NCI-H524 treated with DMSO at 0.1 percent for 48 hours (cell line): ENCODE measurements around the gene GTPBP2.
"Not testable (repeated sequence)": the region's sequence is repeated elsewhere in the genome, so short reads cannot be mapped to it uniquely, and the experiment has no call there.

ENCODE experiments used
- DNase-seq: peaks from one replicate; lab custom pipeline; 2025; lab: John Stamatoyannopoulos, UW

GTPBP2 gene

DNA sequence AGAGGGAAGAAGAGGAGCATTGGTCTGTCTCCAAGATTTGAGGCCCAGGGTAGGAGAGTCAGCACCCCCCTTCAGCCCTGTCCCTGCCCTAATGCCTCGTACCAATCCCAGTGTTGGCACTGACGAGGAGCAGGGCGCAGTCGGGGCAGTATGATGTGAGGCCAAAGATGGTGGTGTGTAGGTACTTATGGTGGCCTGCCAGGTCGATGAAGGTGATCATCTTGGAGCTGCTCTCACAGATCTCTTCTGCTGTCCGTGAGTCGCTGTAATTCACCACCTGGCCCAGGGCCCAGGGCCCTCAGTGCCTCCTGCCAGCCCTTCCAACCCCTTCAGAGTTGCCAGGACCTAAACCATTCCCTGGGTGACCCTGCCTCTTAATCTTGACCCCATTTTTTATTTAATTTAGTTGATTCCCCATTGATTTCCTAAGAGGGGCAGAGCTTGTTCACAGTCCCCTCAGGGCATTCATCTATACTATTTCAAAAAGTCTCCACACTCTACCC is 4.2 kb downstream of the GTPBP2 start:
- DNase-seq, result no peak

DNA sequence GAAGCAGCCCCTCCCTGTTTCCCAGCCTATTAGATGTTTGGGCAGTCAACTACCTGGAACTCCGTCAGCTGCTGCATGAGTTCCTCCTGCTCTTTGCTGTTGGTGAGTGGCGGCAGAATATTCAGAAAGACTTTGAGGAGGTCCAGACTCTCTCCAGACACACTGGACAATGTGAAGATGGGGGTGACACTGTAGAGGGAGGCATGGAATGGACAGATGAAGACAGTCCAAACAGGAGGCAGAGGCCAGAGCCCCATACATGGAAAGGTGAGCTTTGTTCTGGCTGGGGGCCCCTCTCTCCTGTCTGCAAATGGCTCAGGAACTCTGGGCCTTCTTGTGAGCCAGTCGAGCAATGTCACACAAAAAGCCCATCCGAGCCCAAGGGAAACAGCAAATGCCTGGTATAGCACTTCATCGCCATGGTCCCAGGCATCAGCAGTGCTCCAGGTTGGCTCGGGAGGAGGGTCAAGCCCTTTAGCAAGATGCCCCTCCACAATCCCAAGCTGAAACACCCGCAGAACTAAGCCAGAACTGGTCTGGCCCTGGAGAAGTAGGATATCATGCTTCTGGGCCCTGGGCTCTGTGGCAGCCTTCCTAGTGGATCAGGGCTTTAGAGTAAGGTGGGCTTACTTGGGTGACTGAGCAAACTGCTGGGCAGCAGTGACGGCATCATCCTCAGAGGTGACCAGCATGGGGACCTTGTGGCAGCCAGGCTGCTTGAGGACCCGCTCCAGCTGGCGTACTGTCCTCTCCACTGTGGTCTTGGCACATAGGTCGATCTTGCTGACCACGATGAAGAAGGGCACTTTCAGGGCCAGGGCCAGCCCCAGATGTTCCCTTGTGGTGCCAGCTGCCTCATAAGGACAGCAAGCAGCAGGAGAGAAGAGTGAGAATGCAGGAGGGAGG is 4.9 kb downstream of the GTPBP2 start:
- DNase-seq, result no peak

GRCh38 chr6:43622541-43622940 is 6.5 kb downstream of the GTPBP2 start:
- no peak for DNase-seq

GRCh38 chr6:43621836-43622180 is 7.3 kb downstream of the GTPBP2 start:
- DNase-seq, result no peak

DNA sequence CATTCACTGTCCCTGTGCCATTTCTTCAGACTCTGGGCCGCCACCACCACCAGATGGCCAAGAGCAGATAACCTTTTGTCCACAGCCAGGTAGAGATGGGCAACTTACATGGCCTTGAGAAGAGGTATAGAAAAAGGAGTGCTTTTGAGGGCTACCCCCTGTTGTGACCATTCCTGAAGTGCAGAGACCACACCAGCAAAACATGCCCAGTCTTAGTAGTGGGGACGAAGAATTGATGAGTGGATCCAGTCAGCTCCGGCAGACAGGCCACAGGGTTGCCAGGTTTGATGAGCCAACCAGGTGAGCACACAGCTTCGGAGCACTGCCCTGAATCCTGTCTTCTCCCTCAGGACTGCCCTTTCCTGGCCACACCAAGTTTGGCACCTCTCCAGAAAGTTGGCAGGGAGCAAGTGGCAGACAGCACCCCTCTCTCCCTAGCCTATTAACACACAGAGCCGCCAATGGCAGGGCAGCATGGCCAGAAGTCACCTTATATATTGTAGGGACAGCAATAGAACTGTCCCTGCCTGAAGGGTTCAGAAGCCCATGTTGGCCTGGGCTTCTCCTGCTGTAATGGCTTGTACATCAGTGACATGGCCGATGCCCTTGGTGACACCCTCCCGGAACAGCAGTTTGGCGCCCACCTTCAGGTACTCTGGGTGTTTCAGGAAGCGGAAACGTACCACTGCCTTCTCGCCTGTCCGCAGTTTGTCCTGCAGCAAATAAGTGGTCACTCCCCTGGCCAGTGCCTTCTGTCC is 7.8 kb downstream of the GTPBP2 start:
- no peak for DNase-seq

GRCh38 chr6:43616725-43617472 is 12.2 kb downstream of the GTPBP2 start:
- DNase-seq, result no peak

DNA sequence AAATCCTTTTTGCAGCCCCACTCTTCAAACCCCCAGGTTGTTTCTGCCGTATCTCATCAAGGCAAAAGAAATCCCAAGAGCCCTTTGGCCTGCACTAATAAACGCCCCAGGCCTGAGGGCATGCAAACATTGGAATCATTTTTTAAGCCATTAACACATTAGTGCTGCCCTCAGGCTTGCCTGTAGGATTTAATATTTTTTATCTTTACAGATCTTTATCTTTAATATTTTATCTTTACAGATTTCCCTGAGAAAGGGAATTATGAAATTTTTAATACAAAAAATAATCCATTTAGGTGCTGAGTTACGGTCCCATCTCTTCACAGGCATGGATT is 14.7 kb downstream of the GTPBP2 start:
- DNase-seq, result no peak

- no peak for DNase-seq
These were observed 15.2 kb downstream of the GTPBP2 start for GRCh38 chr6:43613721-43614395.

DNA sequence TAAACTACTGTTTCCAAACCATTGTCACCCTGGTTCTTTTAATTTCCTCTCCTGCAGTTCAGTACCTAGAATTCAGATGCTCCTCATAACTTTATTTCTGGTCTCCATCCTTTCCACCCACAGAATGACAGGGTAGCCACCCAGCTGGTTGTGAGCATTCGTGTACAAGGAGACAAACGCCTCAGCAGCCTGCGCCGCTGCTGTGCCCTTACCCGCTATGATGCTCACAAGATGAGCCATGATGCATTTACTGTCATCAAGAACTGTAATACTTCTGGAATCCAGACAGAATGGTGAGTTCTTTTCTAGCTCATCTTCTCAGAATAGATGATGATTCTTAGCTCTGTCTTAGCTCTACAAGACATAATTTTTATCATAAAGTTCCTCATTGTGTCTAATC is 18.6 kb downstream of the GTPBP2 start:
- DNase-seq, result no peak

- DNase-seq, result no peak
These were observed 19.7 kb downstream of the GTPBP2 start for GRCh38 chr6:43609402-43609801.

DNA sequence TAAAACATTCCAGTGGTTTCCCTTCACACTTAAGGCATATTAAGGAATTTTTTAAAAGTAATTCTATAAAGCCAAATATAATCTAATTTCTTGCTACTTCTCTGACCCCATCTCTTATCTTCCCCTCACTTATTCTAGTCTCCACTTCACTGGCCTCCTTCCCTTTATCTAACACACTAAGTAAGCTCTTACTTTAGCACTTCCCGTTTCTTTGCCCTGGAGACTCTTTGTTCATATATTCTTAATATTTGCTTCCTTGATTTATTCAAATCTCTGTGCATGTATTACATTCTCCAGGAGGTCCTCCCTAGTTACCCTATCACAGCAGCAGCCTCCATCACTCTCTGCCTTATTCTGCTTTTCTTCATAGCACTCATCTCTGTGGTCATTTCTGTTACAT is 20.3 kb downstream of the GTPBP2 start:
- DNase-seq, result no peak

GRCh38 chr6:43608310-43608763 is 20.7 kb downstream of the GTPBP2 start:
- peak; percentile 4 for DNase-seq

DNA sequence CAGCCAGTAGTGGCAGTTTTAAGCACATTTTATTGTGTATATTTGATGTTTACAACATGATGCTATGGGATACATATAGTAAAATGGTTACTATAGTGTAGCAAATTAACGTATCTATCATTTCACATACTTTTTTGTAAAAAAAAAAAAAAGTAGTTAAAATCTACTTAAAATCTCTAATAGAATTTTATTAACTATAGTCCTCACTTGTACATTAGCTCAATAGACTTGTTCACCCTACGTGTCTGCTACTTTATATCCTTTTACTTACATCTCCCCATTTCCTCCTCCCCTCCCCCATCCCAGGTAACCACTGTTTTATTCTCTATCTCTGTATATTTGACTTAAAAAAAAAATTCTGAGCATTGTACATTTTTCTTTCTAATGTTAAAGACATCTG is 23.0 kb downstream of the GTPBP2 start:
- DNase-seq, result no peak

GRCh38 chr6:43604174-43604573 is 24.9 kb downstream of the GTPBP2 start:
- no peak for DNase-seq

DNA sequence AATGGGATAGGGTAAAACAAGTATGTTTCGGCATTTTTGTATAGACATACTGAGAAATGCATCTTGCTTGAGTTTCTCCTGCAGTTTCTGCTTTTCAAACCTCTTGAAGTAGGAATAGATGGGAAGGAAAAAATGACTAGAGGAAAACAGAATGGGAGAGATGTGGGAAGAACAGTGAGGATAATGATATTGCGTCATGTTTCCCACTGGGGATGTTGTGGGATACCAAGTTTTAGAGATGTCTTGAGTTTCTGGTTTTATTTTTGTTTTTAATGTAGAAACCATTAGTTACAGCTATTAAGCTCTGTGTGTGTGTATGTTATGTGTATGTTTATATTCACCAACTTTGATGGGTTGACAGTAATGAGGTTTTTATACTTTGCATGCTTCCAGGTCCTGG is 28.5 kb downstream of the GTPBP2 start:
- no peak for DNase-seq

GRCh38 chr6:43593938-43594337 is 35.1 kb downstream of the GTPBP2 start:
- no peak for DNase-seq

DNA sequence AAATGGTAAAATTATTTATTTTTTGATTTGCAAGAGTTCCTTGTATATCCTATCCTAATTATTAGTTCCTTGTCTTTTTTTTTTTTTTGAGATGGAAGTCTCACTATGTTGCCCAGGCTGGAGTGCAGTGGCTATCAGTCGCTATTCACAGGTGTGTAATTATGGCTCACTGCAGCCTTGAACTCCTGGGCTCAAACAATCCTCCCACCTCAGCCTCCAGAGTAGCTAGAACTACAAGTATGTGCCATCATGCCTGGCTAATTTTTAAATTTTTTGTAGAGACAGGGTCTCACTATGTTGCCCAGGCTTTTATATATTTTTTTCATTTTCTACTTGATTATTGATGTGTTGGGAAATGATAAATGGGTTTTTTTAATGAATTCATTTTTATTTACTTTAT is 39.5 kb downstream of the GTPBP2 start:
- not testable (repeated sequence) for DNase-seq

DNA sequence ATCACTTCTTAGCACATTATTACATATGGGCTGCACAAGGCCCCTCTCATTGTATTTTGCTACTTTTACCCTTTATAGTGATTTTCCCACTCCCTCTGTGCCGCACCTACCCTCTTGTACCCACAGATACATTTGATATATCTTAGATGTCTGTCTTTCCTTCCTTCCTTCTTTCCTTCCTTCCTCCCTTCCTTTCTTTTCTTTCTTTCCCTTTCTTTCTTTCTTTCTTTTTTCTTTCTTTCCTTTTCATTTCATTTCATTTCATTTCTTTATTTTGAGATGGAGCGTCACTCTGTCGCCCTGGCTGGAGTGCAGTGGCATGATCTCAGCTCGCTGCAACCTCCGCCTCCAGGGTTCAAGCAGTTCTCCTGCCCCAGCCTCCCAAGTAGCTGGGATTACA is 40.9 kb downstream of the GTPBP2 start:
- no peak for DNase-seq

DNA sequence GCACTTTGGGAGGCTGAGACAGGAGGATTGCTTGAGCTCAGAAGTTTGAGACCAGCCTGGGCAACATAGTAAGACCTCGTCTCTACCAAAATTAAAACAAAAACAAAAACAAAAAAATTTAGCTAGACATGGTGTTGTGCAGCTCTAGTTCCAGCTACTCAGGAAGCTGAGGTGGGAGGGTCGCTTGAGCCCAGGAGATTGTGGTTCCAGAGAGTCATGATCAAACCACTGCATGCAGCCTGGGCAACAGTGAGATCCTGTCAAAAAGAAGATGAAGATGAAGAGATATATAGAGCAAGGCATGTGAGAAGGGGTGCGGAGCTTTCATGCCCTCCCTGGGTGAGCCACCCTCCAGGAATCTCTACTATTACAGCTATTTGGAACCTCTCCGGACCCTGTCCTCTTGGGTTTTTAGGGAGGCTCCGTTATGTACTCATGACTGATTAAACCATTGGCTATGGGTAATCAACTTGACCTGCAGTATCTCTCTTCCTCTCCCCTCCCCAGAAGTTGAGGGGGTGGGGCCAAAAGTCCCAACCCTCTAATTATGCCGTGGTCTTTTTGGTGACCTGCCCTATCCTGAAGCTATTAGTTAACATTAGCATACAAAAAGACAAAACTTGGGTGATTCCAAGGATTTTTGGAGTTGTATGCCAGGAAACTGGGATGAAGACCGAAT is 44.0 kb downstream of the GTPBP2 start:
- no peak for DNase-seq

GRCh38 chr6:43582911-43583310 is 46.2 kb downstream of the GTPBP2 start:
- no peak for DNase-seq

DNA sequence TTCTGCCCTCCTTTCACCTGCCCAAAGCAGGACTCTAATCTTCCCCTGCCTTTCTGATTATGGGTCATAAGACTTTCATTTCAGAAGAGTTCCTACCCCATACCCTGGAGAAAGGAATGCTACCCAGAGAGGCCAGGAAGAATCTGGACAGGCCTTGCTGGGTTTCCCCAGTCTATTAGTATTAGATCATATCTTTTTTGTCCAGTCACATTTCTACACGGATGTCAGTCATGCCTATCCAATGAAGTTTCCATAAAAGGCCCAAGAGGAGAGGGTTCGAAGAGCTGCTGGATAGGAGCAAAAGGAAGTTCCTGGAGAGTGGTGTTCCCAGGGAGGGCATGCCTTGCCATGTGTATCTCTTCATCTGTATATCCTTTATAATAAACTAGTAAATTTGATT is 49.9 kb downstream of the GTPBP2 start:
- DNase-seq, result no peak
